ENCODE results near the gene CHEK2.

CHEK2 gene

DNA sequence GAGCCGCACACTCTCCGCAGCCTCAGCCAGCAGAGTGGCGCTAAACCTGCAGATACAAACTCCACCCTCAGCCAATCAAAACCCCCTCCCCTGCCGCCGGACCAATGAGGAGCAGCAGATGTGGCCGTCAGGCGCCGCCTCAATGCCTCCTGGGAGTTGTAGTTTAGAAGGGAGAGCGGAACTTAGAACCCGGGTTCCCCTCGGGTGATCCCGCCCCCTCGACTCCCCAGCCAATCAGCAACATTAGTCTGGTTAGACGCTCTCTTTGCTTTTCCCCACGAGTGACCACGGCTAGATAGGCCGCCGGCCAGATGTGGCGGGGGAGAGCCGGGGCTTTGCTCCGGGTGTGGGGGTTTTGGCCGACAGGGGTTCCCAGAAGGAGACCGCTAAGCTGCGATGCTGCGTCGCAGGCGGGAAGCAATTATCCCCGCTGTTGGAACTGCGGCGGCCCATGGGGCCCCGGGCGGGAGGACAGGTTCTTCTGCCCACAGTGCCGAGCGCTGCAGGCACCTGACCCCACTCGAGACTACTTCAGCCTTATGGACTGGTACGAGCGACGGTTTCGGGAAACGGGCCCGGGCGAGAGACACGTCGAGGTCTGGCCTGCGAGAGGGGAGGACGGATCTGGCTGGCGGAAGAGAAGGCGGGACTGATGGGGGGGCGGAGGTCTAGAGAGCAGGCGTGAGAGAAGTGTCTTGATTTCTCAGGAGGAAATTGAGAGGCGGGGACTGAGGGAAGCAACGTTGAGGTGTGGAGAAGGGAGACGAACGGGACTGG, at the start of gene CHEK2, which contains the start of gene HSCB:
Gene CHEK2 (minus strand): TSS at position 36 of the 777 bp plus-strand sequence. CDS start 7,099 bp downstream, outside the sequence.
Gene HSCB (plus strand): TSS at position 255 of the 777 bp plus-strand sequence. CDS start 57 bp downstream, at position 312.
- Histone ChIP-seq H3K36me3 (no peaks in the 10 kb centered on the region), H3K27ac (peak within 1 kb of the TSS; percentile 91), H3K4me3 (ENCODE audit: low read depth in 1 of 2, low read length in 1 of 2) (peak within 1 kb of the TSS; percentile 98 to 99), H3K9me3 (no peaks in the 10 kb centered on the region), H3K27me3 (no peaks in the 10 kb centered on the region), H3K4me1 (ENCODE audit: control insufficient read depth in 1 of 2, insufficient read depth in 1 of 2, low read depth in 1 of 2, low read length in 1 of 2) (peaks cover 22 to 25% of the 10 kb centered on the region in 2 experiments)
- TF ChIP-seq, protein P1, sequence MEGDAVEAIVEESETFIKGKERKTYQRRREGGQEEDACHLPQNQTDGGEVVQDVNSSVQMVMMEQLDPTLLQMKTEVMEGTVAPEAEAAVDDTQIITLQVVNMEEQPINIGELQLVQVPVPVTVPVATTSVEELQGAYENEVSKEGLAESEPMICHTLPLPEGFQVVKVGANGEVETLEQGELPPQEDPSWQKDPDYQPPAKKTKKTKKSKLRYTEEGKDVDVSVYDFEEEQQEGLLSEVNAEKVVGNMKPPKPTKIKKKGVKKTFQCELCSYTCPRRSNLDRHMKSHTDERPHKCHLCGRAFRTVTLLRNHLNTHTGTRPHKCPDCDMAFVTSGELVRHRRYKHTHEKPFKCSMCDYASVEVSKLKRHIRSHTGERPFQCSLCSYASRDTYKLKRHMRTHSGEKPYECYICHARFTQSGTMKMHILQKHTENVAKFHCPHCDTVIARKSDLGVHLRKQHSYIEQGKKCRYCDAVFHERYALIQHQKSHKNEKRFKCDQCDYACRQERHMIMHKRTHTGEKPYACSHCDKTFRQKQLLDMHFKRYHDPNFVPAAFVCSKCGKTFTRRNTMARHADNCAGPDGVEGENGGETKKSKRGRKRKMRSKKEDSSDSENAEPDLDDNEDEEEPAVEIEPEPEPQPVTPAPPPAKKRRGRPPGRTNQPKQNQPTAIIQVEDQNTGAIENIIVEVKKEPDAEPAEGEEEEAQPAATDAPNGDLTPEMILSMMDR (IDR thresholded peaks at IDR 0.05): peak; percentile 46

DNA sequence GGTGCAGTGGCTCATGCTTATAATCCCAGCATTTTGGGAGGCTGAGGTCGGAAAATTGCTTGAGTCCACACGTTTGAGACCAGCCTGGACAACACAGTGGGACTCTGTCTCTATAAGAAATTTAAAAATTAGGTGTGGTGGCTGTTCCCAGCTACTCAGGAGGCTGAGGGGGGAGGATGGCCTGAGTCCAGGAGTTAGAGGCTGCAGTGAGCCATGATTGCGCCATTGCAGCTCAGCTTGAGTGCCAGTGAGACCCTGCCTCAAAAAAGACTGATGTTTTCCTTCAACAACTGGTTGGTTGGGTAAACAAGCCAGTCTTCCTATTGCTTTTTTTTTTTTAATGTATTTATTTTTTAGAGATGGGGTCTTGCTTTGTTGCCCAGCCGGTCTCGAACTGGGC, 49.5 kb upstream of the CHEK2 start:
- TF ChIP-seq, protein P1 (IDR thresholded peaks at IDR 0.05): no peak
- no peak overlapping the region for H3K4me3 ChIP-seq (ENCODE audit: low read depth in 1 of 2, low read length in 1 of 2)
- peaks cover 54% of the 10 kb centered on the region for H3K36me3 ChIP-seq
- no peaks in the 10 kb centered on the region for H3K9me3 ChIP-seq
- H3K4me1 ChIP-seq (ENCODE audit: control insufficient read depth in 1 of 2, insufficient read depth in 1 of 2, low read depth in 1 of 2, low read length in 1 of 2): peaks cover 0 to 4% of the 10 kb centered on the region in 2 experiments
- no peaks in the 10 kb centered on the region for H3K27me3 ChIP-seq
- no peak overlapping the region for H3K27ac ChIP-seq

DNA sequence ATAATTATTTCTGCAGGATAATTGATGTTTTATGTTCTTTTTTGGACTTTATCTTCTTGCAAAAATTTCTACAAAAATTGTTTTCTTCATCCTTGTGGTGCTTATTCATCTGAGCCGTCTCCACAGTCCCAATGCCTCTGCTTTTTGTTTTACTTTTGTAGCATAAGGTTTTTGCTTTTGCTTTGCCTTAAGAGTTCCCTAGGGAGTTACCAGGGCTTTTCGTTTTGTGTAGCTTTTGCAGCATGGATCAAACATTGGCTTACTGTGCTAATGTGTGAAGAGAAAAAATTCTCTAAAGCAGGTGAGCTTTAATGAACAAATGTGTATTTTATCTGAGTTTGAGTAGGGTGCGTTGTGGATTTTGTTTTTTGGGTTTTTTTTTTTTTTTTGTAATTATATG, 47.0 kb upstream of the CHEK2 start:
- no peak overlapping the region for H3K4me3 ChIP-seq (ENCODE audit: low read depth in 1 of 2, low read length in 1 of 2)
- H3K36me3 ChIP-seq: peaks cover 55% of the 10 kb centered on the region
- H3K9me3 ChIP-seq: no peaks in the 10 kb centered on the region
- H3K27ac ChIP-seq: no peak overlapping the region
- peaks cover 0 to 4% of the 10 kb centered on the region in 2 experiments for H3K4me1 ChIP-seq (ENCODE audit: control insufficient read depth in 1 of 2, insufficient read depth in 1 of 2, low read depth in 1 of 2, low read length in 1 of 2)
- no peaks in the 10 kb centered on the region for H3K27me3 ChIP-seq
- TF ChIP-seq, protein P1 (IDR thresholded peaks at IDR 0.05): no peak

DNA sequence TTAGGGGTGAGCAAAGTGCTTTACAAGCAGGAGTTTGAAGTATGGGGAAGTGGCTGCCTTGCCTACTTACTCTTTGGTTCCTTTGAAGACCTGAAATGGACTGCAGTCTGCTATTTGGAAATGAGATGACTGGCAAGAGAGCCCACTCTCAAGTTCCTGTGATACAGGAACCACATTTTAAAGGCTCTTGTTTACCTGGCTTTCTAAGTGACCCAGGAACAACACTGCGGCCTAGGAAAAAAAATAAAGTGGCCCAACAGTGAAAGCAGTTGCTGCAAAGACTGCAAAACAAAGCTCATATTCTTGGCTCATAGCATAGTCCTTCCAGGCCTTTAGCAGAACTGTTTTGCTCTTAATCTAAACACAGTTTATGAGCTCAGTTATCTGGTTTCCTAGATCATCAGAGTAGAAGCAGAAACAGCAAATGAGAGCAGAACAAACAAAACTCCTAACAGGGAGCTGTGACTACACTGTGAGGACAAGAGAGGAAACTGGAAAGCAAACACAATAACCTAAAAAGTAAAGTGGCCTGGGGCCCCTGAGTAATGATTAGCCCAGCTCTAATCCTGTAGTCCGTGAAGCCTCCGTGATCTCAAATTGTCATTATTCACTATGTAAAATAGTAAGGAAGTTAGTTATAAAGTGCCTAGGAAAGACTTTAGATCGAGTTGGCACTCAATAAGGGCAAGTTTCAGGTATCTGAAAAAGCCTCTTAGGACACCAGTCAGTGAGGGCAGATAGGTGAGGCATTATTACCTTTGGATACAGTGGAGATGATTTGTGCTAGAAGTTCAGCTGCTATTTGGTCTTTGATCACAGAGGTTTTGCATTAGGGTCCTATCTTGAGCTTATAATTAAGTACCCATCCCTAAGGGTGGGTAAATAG, 42.4 kb upstream of the CHEK2 start:
- TF ChIP-seq, protein P1 (IDR thresholded peaks at IDR 0.05): no peak
- no peaks in the 10 kb centered on the region for H3K9me3 ChIP-seq
- H3K4me3 ChIP-seq (ENCODE audit: low read depth in 1 of 2, low read length in 1 of 2): no peak overlapping the region
- H3K36me3 ChIP-seq: peaks cover 72% of the 10 kb centered on the region
- H3K27ac ChIP-seq: no peak overlapping the region
- no peaks in the 10 kb centered on the region for H3K27me3 ChIP-seq
- no peaks in the 10 kb centered on the region for H3K4me1 ChIP-seq (ENCODE audit: control insufficient read depth in 1 of 2, insufficient read depth in 1 of 2, low read depth in 1 of 2, low read length in 1 of 2)

DNA sequence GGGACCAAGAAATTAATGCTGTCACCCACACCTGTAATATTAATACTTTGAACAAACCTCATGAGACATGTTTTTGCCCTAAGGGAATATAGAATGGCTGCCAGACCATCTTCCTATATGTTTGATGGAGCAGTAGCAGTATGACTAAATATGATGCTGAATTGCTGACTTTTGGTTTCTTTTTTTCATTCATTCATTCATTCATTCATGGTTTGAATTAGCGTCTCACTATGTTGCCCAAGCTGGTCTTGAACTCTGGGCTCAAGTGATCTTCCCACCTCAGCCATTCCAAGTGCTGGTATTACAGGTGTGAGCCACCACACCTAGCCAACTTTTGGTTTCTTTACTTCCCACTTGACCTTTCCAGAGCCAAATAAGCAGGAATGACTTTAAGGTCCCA, 38.7 kb upstream of the CHEK2 start:
- H3K36me3 ChIP-seq: peaks cover 41% of the 10 kb centered on the region
- no peak overlapping the region for H3K4me3 ChIP-seq (ENCODE audit: low read depth in 1 of 2, low read length in 1 of 2)
- no peak overlapping the region for H3K27ac ChIP-seq
- TF ChIP-seq, protein P1 (IDR thresholded peaks at IDR 0.05): no peak
- H3K9me3 ChIP-seq: no peaks in the 10 kb centered on the region
- H3K4me1 ChIP-seq (ENCODE audit: control insufficient read depth in 1 of 2, insufficient read depth in 1 of 2, low read depth in 1 of 2, low read length in 1 of 2): no peaks in the 10 kb centered on the region
- no peaks in the 10 kb centered on the region for H3K27me3 ChIP-seq

Measured in neutrophil (primary cell).